SKM-1 (cell line): ENCODE results near the gene NRXN3.

Source experiments
- DNase-seq: peaks from one replicate; lab custom pipeline; 2025; ENCODE audit not compliant: unreplicated experiment; lab: John Stamatoyannopoulos, UW

Gene NRXN3

DNA sequence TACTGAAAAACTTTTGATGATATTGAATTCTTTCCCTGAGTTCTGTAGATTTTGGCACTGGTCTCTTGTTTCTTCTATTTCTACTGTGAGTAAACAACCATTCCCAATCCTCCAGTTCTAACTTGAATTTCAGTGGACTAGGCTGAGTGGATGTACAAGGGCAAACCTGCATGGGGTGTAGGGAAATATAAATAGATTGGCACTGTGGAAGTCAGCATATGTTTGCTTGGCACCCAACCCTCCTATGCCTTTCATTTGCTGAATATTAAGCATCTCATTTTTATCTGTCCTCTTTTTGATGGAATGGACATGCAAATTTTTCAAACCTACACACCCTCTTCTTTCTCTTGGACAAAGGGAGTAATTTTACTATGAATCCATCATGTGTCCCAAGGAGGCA, 1212.9 kb downstream of the NRXN3 start:
- DNase-seq, result no peak

DNA sequence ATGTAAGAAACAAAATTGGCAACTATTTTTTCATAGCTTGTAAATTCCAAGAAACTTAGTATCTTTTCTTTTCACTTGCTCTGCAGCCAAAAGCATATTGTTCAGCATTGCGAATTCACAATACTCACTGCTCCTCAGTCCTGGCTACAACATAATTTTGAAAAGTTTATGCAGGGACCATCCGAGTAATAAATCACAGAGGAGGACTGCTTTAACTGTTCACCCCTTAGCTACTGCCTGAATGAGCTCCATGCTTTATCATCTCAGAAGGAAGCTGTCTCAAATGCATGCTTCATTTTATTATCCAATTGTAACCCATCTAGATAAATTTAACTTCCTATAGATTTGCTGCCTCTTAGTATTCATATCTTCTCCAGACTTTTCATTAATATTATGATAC, 1213.3 kb downstream of the NRXN3 start:
- DNase-seq, result no peak

DNA sequence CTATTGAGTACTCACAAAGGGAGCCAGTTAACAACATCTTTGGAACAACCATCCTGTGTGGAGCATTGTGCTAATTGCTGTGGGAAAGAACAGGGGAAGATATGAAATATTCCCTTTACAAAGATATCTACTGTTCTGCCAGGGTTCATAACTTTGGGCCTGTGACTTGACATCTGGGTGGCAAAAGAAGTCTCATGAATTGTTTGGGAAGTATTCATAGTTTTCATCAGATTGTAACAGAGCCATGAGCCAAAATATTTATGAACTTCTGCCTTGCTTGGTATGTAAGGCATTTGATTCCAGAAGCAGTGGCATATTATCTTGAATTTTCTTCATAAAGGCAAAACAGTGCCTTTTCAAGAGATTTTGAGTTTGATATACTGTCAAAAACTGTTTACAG, 1224.9 kb downstream of the NRXN3 start:
- no peak for DNase-seq

DNA sequence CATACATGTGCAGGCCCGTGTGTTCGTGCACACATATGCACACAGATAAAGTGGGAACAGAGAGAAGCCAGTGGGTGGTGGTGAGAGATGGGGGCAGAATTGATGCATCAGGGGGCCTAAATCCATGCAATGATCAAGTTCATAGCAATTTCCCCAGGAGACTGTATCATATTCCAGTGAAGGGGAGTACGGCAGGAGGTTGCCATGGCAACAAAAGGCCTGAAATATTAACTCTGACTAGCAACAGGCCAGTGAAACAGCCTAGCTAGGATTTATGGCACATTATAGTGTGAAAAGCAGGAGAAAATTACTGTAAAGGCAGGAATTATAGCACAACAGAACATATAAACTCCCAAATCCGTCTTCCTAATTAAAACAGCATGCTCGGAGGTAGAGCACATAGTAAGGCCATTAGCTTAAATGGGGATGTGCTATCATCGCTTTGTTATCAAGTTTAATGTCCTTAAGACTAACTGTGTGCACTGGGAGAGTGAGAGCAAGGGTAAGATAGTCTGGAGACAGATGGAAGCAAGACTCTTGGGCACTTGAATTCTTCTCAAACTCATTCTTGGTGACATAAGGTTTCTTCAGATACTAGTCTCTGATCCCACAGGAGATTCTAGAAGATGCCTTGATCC, 1234.8 kb downstream of the NRXN3 start:
- DNase-seq, result no peak

DNA sequence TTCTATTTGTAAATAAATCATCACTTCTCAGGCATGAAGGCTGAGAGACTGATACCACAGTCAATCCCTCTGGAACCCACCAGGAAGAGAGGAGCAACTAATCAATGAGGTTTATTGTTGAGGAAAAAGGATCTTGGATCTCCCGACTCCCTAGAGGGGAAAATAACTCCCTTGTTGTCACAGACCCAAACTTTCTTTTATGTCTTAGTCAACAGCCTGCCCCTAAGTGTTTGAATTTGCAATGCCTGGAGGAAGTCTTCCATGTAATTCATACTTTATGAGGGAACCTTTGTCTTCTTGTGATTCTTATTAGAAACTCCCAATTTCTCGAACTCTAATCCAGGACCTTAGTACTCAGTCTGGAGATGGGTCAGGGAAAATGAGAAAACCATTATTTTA, 1235.3 kb downstream of the NRXN3 start:
- DNase-seq, result no peak

DNA sequence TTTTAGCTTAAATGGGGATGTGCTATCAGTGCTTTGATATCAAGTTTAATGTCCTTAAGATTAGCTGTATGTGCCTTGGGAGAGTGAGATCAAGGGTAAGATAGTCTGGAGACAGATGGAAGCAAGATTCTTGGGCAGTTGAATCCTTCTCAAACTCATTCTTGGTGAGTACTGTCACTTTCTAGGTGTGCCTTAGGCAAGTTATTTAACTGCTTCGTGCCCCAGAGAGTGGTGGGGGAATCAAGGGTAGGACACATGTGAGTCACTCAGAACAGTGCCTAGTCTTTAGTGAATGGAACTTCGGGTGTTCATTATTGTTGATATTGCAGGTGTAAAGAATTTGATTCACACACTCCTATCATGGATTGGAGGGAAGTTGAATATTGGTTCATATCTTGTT, 1237.4 kb downstream of the NRXN3 start:
- no peak for DNase-seq

DNA sequence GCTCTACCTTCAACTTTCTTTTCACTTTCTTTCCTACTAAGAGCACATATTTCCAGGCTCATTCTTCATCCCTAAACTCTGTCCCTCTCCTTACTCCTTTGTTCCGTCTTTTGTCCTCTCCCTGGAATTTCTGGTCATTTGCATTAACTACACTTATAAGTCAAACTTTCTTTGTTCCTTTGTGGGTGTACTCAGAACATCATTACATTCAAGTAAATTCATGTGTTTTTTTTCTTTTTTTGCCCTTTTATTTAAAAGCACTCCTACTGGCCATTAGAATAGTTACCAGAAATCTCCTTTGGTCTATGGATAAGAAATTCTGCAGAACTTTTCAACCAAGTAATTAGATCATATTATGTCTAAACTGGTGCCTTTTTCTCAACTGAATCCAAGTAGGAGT, 1238.5 kb downstream of the NRXN3 start:
- DNase-seq, result no peak

DNA sequence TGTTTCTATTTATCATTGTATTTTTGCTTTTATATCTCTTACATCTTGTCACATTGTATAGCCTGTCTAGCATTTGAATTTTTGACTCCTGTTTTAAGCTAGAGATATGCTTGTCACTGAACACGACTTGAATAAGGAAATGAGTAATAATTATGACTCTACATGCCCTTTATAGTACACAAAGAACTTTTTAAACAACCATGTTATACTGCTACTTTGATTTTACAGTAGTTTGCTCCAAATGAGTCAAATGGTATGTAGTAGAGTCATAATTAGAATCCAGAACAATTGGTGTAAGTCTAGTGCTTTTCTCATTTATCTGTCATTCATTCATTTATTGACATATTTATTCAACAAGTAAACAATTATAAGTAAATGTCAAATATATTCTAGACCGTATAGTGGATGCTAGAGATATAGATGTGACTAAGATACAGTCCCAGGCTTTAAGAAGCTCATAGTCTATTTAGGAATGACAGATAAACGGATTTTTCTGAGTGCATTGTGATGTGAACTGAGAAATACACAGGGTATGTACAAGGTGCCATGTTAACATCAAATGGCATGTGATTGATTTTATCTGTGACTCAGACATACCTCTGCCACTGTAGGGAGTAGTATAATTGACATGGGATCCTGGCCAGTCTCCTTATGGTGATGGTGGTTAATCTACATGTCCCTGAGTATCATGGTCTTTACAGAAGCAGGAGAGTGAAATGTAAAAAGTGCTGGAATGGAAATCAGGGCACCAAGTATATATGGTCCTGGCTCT, 1241.4 kb downstream of the NRXN3 start:
- DNase-seq, result no peak

DNA sequence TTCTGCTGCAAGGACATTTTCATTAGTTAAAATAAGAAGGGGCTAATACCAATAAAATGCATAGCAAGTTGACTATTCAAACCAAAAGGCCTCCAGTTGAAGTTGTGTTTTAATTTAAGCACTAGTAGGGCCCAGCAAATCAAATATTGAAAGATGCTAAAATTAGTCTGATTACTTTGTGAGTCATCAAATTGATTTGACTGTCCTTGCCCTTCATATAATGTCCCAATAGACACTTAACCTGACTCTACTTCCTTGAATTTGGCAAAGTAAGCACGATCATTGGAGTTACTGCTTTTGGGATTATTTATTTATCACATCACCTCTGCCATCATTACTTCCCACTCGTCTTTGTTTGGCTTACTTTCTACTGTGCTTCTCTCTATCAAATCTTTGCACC, 1242.6 kb downstream of the NRXN3 start:
- no peak for DNase-seq

DNA sequence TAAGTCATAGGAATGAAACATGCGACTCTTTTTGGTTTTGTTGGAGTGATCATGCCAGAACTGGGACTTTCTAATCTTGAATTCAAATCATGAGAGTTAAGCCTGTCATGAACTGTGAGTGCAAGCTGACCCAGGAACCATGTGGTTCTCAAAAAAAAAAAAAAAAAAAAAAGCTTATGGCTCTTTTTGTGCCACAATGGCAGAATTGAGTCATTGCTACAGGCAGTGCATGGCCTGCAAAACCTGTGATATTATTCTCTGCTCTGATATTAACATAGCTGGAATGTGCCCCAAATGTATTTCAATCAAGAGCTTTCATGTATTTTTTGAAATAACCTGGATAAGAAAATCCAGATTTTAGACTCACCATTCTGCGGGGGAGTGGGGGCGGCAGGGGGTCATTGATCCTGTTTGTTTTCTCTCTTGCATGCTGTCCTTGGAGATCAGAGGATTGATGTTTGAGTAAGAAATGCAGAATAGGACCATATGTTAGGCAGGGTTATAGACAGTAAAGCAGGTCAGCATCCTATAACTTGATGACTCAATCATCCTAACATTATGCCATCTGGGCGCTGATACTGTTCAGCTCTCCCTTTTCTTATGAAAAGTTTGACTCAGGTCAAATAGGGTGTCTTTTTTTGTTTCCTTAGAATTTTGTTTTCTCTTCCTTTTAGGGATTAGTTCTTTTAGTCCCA, 1243.7 kb downstream of the NRXN3 start:
- DNase-seq, result no peak

DNA sequence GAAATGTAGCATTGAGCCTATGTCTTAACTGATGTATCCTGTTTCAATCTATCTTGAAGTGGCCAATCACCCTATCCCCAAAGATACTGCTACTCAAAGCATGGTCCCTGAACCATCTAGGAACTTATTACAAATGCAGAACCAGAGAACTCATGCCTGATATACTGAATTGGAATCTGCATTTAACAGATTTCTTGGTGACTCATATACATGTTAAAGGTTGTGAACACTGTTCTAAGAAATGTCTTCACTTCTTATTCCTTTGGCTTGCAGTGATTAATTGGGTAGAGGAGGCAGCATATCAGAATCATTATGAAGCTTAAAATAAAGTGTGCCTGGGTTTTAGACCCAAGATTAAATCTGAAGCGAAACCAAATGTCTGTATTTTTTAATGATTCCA, 1245.6 kb downstream of the NRXN3 start:
- DNase-seq, result no peak

DNA sequence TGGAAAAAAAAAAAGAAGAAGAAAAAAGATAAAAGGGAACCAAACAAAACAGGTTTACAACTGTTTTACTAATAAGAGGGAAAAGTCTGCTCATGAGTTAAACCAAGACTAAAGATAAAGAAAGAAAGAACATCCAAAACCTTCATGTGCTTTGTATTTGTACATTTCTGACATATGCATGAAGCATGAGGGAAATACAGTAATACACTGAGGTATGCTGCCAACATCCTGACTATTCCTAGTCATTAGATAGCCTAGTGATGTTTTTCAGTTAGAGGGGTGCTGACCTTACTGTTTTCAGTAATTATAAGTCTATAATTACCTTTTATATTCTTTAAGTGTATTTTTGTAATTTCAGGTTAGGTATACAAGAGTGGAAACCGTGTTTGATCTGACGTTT, 1247.8 kb downstream of the NRXN3 start:
- no peak for DNase-seq

DNA sequence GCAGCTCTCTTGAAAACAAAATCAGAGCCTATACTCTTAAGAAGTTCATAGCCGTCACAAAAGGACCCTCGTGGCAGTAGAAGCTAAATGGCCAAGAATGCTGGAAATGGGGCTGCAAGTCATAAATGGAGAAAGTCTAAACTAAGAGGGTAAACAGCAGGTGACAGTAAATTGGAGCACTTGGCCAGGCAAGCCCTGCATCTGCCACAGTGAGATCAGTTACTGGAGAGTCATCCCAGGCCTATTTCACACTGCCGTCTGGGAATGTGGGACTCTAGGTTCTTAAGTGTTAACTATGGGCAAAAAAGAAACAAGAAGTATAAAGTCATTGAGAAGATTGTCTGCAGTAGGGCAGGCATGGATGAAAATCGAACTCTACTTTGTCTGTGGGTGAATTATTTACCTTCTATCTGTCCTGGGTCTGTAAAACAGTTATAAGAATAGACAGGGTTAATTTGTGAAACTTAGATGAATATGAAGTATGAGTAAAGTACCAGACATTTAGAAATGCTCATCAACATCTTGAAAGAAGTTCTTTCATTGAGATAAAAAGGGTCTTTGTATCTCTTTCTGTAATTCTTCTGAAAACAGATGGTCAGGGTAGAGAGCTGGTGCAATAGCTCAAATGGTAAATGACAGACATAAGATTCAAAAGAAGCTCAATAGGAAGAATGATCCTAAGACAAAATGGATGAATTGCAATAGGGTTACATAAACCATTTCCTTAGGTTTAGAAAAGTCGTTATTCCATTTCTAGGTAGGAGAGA, 1248.7 kb downstream of the NRXN3 start:
- DNase-seq, result no peak

DNA sequence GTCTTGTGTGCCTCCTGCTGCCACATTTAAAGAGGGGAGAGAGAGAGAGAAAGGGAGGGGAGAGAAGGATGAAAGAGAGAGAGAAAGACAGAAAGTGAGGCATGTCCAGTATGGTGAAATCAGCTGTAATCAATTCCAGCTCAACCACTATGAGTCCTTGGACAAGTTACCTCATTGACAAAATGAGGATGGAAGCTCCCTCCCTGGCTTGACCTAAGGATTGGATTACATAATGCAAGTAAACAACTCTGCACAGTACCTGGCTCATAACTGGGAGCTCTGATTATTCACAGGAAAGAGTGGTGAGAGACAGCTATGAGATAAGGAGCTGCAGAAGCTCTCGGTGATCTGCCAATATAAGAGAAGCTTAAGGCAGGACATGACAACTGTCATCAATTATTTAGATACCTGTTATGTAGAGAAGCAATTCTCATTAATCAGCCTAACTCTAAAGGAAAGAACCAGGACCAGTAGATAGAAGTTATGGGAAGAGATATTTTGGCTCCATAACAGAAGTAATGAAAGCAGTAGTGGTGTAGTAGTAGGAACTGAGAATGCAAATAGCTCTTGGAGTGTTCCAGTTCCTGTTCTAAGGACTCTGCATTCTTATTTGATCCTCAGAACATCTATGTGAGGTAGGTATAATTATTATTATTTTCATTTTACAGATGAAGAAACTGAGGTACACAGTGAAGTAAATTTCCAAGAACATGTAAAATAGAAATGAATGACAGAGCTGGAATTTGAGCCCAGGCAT, 1249.6 kb downstream of the NRXN3 start:
- no peak for DNase-seq

DNA sequence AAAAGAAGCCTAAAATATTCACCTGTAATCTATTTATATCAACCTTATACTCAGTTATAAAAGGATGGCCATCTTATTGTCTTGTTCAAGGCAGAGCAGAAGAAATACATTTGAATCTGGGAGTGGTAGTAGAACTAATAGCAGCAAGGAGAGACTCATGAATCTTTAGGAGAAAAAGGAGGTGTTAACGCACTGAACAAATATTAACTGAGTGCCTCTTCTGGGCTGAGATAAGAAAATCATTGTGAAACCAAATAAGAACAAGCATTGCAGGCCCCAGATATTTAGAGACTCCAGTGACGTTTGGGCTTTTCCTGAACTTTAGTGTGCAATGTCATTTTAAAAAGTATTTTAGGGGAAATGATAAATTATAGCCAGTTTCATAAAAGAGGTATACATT, 1250.6 kb downstream of the NRXN3 start:
- no peak for DNase-seq

DNA sequence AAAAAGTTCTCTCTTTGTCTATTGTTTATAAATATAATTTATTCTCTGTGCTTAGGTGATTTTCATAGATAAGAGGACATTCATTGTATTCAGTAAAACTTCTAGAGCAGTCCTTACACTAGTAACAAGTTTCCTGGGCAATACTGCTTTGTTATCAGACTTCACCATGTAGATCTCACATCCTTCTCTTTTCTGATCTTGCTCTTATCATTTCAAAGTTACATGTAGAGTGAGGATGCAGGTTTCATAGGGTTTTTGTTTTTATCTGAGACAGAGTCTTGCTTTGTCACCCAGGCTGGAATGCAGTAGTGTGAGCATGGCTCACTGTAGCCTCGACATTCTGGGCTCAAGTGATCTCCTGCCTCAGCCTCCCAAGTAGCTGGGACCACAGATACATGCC, 1251.6 kb downstream of the NRXN3 start:
- DNase-seq, result no peak

DNA sequence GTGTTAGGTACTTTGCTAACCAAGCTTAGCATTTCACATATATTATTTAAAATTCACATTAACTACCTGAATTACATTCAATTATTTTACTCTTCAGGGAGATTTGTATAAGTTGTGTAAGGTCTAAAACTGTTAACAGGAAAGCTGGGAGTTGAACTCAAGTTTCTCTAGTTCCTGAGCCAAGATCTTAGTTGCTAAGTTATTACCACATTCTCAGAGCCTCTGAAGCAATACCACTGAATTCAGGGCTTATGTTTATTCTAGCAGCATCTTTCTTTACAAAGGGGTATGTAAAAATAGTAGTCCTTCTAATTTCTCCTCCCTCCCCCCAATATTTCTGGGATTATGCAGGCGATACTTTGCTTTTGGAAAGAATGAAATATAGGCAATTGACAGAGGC, 1254.3 kb downstream of the NRXN3 start:
- DNase-seq, result no peak

DNA sequence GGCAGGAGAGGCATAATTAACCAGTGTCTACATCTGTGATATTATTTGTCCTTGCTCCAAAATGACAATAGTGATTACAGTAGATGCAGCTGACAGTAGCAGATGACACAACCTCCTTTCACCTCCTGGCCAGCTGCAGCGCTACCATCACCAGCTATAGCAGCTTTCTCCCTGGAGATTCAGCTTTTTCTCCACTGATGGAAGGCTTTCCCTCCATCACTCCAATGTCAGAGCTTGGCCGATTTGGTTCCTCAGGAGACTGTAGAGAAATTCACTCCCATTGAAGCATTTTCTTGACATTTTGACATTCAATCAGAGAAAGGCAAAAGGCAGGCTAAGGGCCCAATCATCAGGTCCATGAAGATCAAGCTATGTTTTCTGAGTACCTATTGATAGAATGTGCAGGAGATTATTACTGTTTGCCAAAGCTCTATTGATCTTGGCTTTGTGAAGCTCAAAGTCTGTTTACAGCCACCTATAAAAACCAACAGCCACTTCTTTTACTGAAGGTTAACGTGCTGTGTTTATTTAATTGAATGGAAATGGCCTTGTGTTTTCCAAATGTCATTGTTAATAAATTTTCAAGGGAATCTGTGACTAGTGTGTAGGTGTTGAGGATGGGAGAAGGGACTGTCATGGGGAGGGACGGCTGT, 1256.1 kb downstream of the NRXN3 start:
- no peak for DNase-seq

DNA sequence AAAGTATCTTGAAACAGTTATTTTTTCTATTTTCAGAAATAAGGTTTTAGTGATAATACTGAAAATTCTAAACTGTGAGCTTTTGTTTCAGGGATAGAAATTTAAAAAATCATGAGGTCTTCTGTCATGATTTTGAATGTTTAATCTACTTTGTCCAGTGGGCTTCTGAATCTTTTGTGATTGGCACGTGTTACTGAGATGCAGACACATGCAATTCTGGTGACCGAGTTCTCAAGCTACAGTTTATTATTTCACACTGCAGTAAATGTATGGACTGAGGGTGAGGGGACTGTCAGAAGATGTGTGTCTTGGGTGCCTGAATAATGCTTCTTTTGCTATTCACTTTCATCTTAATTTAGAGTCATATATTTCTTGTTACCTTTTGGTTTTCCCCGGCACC, 1262.5 kb downstream of the NRXN3 start:
- no peak for DNase-seq

DNA sequence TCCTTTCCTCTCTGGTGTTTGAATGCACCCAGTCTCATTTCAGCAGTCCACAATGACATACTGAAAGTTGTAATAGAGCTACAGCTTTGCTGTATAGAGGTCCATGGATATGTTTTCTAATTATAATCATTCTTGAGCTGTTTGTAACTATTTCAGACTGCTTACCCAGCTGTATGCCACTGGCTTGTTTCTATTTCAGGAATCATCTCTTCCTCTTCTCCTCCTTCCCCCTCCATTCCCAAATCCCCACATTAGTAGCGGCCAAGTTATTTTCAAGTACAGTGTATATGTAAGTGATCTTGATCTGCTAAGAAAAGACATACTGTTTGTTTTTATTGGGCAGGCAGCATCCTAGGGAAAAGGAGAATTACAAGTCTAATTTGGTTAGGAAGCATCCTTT, 1266.2 kb downstream of the NRXN3 start:
- no peak for DNase-seq
